Measurements from ENCODE around the gene MAP4K4.

The MAP4K4 gene

DNA sequence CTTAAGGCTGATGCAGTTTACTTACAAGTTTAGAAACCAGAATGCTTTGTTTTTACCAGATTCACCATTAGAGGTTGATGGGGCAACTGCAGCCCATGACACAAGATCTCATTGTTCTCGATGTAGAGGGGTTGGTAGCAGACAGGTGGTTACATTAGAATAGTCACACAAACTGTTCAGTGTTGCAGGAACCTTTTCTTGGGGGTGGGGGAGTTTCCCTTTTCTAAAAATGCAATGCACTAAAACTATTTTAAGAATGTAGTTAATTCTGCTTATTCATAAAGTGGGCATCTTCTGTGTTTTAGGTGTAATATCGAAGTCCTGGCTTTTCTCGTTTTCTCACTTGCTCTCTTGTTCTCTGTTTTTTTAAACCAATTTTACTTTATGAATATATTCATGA, 194.9 kb downstream of the MAP4K4 start:
- Histone ChIP-seq H2AFZ (ENCODE audit: low read depth, low read length) (no peak overlapping the region), H3K36me3 (ENCODE audit: insufficient read depth, low read length) (peaks cover 74% of the 10 kb centered on the region), H3K4me3 (ENCODE audit: low read length) (no peak overlapping the region), H3K9me3 (ENCODE audit: low read length) (no peaks in the 10 kb centered on the region), H3K27me3 (ENCODE audit: insufficient read depth, low read length) (no peaks in the 10 kb centered on the region), H3K4me1 (ENCODE audit: insufficient read depth, low read length) (peaks cover 2% of the 10 kb centered on the region)

DNA sequence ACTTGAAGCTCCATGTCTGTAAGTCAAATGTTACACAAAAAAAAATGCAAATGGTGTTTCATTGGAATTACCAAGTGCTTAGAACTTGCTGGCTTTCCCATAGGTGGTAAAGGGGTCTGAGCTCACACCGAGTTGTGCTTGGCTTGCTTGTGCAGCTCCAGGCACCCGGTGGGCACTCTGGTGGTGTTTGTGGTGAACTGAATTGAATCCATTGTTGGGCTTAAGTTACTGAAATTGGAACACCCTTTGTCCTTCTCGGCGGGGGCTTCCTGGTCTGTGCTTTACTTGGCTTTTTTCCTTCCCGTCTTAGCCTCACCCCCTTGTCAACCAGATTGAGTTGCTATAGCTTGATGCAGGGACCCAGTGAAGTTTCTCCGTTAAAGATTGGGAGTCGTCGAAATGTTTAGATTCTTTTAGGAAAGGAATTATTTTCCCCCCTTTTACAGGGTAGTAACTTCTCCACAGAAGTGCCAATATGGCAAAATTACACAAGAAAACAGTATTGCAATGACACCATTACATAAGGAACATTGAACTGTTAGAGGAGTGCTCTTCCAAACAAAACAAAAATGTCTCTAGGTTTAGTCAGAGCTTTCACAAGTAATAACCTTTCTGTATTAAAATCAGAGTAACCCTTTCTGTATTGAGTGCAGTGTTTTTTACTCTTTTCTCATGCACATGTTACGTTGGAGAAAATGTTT, 196.3 kb downstream of the MAP4K4 start:
- no peak overlapping the region for H3K4me3 ChIP-seq (ENCODE audit: low read length)

DNA sequence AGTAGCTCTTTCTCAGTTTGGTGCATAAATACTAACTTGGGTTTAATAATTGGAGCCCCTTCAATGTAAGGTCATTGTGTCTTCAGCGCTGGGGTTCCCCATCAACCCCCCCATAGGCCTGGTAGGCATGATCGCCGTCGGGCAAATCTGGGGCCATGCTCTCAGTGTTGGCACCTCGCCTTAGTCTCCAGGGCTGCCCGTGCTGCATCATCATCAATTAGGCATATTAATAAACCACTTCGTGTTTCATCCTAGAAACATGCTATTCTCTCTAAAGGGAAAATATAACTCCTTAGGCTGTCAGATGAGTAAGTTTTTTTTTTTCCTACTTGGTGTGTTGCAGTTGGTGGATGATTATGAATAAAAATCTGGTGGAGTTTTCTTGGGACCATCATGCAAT, 197.5 kb downstream of the MAP4K4 start:
- H3K9me3 ChIP-seq (ENCODE audit: low read length): no peaks in the 10 kb centered on the region
- no peak overlapping the region for H3K4me3 ChIP-seq (ENCODE audit: low read length)
- H3K4me1 ChIP-seq (ENCODE audit: insufficient read depth, low read length): peaks cover 2% of the 10 kb centered on the region
- H3K27me3 ChIP-seq (ENCODE audit: insufficient read depth, low read length): no peaks in the 10 kb centered on the region
- H2AFZ ChIP-seq (ENCODE audit: low read depth, low read length): no peak overlapping the region
- H3K36me3 ChIP-seq (ENCODE audit: insufficient read depth, low read length): peaks cover 53% of the 10 kb centered on the region

More for the DNA sequence above, 196.3 kb downstream of the MAP4K4 start:
- H3K9me3 ChIP-seq (ENCODE audit: low read length): no peaks in the 10 kb centered on the region
- peaks cover 2% of the 10 kb centered on the region for H3K4me1 ChIP-seq (ENCODE audit: insufficient read depth, low read length)
- no peak overlapping the region for H2AFZ ChIP-seq (ENCODE audit: low read depth, low read length)
- no peaks in the 10 kb centered on the region for H3K27me3 ChIP-seq (ENCODE audit: insufficient read depth, low read length)
- H3K36me3 ChIP-seq (ENCODE audit: insufficient read depth, low read length): peaks cover 63% of the 10 kb centered on the region

DNA sequence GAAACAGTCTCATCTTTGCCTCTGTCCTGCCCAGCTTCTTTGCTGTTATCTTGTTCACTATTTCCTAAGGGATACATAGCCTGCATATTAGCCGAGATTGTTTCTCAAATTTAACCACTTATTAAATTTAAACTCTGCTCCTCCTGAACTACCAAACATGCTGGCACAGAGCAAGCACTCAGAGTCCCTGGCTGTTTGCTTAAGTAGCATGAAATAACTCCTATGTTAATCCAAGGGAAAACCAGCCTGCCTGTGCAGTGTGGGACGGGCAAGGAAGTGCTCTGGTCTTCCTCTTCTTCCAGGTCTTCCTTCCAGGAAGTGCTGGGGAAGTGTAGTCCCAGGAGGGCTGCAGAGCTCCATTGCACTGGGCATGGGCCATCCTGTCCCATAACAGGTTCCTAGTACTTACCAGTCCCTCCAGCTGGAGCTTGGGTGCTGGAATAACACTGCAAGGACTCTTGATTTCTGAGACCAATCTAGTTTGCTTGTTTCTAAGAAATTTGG, 198.4 kb downstream of the MAP4K4 start:
- Histone ChIP-seq H3K4me1 (ENCODE audit: insufficient read depth, low read length) (peaks cover 2% of the 10 kb centered on the region), H2AFZ (ENCODE audit: low read depth, low read length) (no peak overlapping the region), H3K9me3 (ENCODE audit: low read length) (no peaks in the 10 kb centered on the region), H3K36me3 (ENCODE audit: insufficient read depth, low read length) (peaks cover 52% of the 10 kb centered on the region), H3K27me3 (ENCODE audit: insufficient read depth, low read length) (no peaks in the 10 kb centered on the region), H3K4me3 (ENCODE audit: low read length) (no peak overlapping the region)

DNA sequence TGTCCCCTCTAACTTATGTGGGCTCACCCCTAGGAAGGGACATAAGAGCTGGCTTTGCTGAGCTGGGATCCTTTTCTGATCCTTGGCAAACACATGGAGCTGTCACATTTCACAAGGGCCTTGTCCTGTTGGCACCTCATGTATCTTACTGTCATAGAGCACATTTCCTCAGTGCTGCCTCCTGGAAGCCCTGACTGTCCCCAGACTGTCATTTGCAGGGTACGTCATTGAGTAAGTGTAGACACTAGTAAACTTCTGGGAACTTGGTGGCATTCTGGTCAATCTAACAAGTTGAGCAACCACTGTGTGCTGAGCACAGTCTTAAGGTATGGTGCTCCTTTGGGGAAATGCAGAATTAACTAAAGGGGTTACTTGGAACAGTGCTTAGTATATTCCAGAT, 199.8 kb downstream of the MAP4K4 start:
- peaks cover 38% of the 10 kb centered on the region for H3K36me3 ChIP-seq (ENCODE audit: insufficient read depth, low read length)
- H3K9me3 ChIP-seq (ENCODE audit: low read length): no peaks in the 10 kb centered on the region
- H2AFZ ChIP-seq (ENCODE audit: low read depth, low read length): no peak overlapping the region
- H3K27me3 ChIP-seq (ENCODE audit: insufficient read depth, low read length): no peaks in the 10 kb centered on the region
- H3K4me3 ChIP-seq (ENCODE audit: low read length): no peak overlapping the region
- peaks cover 2% of the 10 kb centered on the region for H3K4me1 ChIP-seq (ENCODE audit: insufficient read depth, low read length)

DNA sequence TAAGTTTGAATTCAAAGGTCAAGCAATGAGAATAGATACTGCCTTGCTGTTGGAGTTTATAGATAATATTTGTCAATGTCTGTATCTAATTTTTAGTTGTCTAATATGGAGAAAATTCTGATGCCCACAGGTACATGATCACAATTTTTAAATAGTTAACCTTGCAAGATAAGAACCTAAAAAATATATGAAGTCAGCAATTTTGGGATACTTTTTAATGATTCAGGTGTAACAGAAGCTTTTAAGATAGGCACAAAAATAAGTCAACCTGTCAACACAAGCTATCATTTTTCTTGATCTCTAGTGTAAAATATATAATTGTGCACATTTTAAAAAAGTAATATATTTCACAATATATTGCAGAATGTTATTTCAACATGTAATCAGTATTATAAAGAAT, 201.8 kb downstream of the MAP4K4 start:
- Histone ChIP-seq H2AFZ (ENCODE audit: low read depth, low read length) (no peak overlapping the region), H3K36me3 (ENCODE audit: insufficient read depth, low read length) (peaks cover 19% of the 10 kb centered on the region), H3K9me3 (ENCODE audit: low read length) (no peaks in the 10 kb centered on the region), H3K27me3 (ENCODE audit: insufficient read depth, low read length) (no peaks in the 10 kb centered on the region), H3K4me3 (ENCODE audit: low read length) (no peak overlapping the region), H3K4me1 (ENCODE audit: insufficient read depth, low read length) (no peaks in the 10 kb centered on the region)

DNA sequence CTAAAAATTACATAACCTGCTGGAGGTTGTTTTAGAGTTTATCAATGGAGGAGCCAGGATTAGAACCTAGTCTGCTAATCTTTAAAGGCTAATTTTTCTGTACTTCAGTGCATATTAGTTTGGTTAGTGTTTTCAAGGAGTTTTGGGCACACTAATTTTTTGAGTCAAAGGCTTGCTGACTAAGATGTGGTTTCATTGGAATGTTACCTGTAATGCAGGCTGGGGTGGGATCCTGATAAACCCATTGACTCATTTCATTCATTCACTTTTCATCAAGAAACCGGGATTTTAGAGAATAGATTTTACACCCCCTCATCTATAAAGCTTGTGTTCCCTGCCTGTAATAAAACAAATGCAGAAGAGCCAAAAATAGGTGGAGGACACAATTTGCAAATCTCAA, 202.4 kb downstream of the MAP4K4 start:
- H2AFZ ChIP-seq (ENCODE audit: low read depth, low read length): no peak overlapping the region
- no peaks in the 10 kb centered on the region for H3K27me3 ChIP-seq (ENCODE audit: insufficient read depth, low read length)
- H3K4me3 ChIP-seq (ENCODE audit: low read length): no peak overlapping the region
- H3K9me3 ChIP-seq (ENCODE audit: low read length): no peaks in the 10 kb centered on the region
- peaks cover 13% of the 10 kb centered on the region for H3K36me3 ChIP-seq (ENCODE audit: insufficient read depth, low read length)
- no peaks in the 10 kb centered on the region for H3K4me1 ChIP-seq (ENCODE audit: insufficient read depth, low read length)

DNA sequence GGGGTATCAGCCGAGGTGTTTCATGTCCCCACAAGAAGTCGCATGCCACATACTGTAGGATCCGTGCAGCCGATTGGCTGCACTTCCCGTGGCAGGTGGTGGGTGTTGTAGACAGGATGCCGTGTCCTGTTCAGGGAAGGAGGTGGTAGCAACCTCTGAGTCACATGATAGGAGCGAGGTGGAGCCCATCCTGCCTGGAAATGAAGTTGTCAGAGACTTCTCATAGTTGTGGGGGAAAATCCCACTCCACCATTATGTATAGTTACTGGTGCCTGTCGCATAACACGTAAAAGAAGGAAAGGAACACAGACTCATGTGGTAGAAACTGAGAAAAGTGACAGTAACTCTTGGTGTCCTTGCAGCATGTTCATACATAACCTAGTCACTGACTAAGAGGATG, 202.9 kb downstream of the MAP4K4 start:
- peaks cover 9% of the 10 kb centered on the region for H3K36me3 ChIP-seq (ENCODE audit: insufficient read depth, low read length)
- H3K4me3 ChIP-seq (ENCODE audit: low read length): no peak overlapping the region
- no peaks in the 10 kb centered on the region for H3K27me3 ChIP-seq (ENCODE audit: insufficient read depth, low read length)
- no peaks in the 10 kb centered on the region for H3K4me1 ChIP-seq (ENCODE audit: insufficient read depth, low read length)
- H3K9me3 ChIP-seq (ENCODE audit: low read length): no peaks in the 10 kb centered on the region
- no peak overlapping the region for H2AFZ ChIP-seq (ENCODE audit: low read depth, low read length)

DNA sequence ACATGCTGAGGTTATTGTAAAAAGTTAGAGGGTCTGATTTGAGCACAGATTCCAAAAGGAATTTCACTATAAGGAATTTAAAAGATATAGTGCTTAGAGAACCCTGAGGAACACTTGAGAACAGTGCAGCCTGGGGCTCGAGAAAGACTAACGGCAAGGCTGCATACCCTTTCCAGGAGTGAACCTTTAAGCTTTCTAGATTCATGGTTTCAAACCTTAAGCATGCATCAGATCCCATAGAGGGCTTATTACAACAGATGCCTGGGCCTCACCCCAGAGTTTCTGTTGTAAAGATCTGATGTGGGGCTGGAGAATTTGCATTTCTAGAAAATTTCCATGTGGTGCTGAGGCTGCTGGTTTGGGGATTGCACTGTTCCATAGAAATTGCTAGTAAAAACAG, 203.7 kb downstream of the MAP4K4 start:
- H3K36me3 ChIP-seq (ENCODE audit: insufficient read depth, low read length): peaks cover 5% of the 10 kb centered on the region
- no peaks in the 10 kb centered on the region for H3K27me3 ChIP-seq (ENCODE audit: insufficient read depth, low read length)
- no peak overlapping the region for H2AFZ ChIP-seq (ENCODE audit: low read depth, low read length)
- H3K9me3 ChIP-seq (ENCODE audit: low read length): no peaks in the 10 kb centered on the region
- H3K4me1 ChIP-seq (ENCODE audit: insufficient read depth, low read length): no peaks in the 10 kb centered on the region
- H3K4me3 ChIP-seq (ENCODE audit: low read length): no peak overlapping the region

DNA sequence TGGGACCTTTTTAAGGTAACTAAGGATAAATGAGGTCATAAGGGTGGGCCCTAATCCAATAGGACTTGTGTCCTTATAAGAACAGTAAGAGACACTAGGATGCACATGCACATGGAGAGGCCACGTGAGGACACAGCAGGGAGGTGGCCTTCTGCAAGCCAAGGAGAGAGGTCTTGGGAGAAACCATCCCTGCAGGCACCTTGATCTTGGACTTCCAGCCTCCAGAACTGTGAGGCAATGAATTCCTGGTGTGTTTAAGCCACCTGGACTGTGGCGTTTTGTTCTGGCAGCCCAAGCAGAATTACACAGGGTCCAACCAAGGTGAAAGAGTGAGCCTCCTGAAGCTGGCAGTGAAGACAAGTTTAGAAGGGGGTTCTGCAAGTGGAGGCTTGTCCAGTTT, 204.7 kb downstream of the MAP4K4 start:
- Histone ChIP-seq H3K4me1 (ENCODE audit: insufficient read depth, low read length) (no peaks in the 10 kb centered on the region), H3K27me3 (ENCODE audit: insufficient read depth, low read length) (no peaks in the 10 kb centered on the region), H3K9me3 (ENCODE audit: low read length) (no peaks in the 10 kb centered on the region), H2AFZ (ENCODE audit: low read depth, low read length) (no peak overlapping the region), H3K36me3 (ENCODE audit: insufficient read depth, low read length) (peaks cover 5% of the 10 kb centered on the region), H3K4me3 (ENCODE audit: low read length) (no peak overlapping the region)

DNA sequence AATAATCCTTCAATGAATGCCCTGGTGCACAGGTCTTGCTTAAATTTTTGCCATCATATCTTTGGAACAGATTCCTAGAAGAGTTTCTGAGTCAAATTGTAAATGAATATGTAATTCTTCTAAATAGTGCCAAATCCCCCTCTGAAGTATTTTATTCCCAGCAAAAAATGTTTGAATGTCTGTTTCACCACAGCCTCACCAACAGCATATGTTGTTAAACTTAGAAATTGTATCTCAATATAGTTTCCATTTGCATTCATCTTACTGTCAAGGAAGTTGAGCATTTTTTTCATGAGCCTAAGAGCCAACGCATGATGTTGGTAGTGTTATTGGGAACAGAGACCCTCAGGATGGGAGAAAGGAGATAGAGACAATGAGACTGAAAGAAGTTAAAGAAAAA, 207.4 kb downstream of the MAP4K4 start:
- Histone ChIP-seq H3K36me3 (ENCODE audit: insufficient read depth, low read length) (no peaks in the 10 kb centered on the region), H2AFZ (ENCODE audit: low read depth, low read length) (no peak overlapping the region), H3K9me3 (ENCODE audit: low read length) (no peaks in the 10 kb centered on the region), H3K27me3 (ENCODE audit: insufficient read depth, low read length) (no peaks in the 10 kb centered on the region), H3K4me3 (ENCODE audit: low read length) (no peak overlapping the region), H3K4me1 (ENCODE audit: insufficient read depth, low read length) (no peaks in the 10 kb centered on the region)

DNA sequence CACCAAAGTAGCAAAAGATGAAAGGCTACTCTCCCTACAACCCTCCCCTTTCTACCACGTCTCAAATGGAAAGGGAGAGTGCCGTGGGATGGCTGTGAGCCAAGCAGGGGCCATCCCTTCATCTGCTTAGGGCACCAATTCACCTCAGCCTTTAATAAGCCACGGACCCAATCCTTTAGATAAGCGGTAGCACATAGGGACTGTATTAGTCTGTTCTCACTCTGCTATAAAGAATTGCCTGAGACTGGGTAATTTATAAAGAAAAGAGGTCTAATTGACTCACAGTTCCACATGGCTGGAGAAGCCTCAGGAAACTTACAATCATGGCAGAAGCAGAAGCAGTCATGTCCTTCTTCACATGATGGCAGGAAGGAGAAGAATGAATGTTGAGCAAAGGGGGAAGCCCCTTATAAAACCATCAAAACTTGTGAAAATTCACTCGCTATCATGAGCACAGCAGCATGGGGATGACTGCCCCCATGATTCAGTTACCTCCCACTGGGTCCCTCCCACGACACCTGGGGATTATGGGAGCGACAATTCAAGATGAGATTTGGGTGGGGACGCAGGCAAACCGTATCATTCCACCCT, 208.3 kb downstream of the MAP4K4 start:
- Histone ChIP-seq H3K9me3 (ENCODE audit: low read length) (no peaks in the 10 kb centered on the region), H3K4me3 (ENCODE audit: low read length) (no peak overlapping the region), H2AFZ (ENCODE audit: low read depth, low read length) (no peak overlapping the region), H3K27me3 (ENCODE audit: insufficient read depth, low read length) (no peaks in the 10 kb centered on the region), H3K36me3 (ENCODE audit: insufficient read depth, low read length) (no peaks in the 10 kb centered on the region), H3K4me1 (ENCODE audit: insufficient read depth, low read length) (no peaks in the 10 kb centered on the region)

DNA sequence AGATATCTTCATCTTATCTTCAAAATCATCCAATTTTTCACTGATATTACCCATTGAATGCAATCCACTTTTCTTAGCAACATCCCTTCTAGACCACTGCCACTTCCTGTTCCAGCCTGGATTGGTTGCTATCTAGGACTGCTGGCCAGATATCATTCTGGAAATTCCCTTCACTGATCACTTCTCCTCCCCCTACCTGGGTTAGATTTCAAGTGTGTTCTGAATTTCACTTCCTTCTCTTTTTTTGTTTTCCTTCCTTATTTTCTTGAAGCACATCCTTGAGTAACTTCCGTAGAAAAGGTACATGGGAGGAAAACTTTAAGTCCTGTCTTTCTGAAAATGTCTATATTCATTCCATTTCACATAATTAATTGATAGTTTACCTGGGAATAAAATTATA, 212.3 kb downstream of the MAP4K4 start:
- H3K36me3 ChIP-seq (ENCODE audit: insufficient read depth, low read length): no peaks in the 10 kb centered on the region
- H3K9me3 ChIP-seq (ENCODE audit: low read length): no peaks in the 10 kb centered on the region
- H3K4me3 ChIP-seq (ENCODE audit: low read length): no peak overlapping the region
- H2AFZ ChIP-seq (ENCODE audit: low read depth, low read length): no peak overlapping the region
- H3K27me3 ChIP-seq (ENCODE audit: insufficient read depth, low read length): no peaks in the 10 kb centered on the region
- no peaks in the 10 kb centered on the region for H3K4me1 ChIP-seq (ENCODE audit: insufficient read depth, low read length)

DNA sequence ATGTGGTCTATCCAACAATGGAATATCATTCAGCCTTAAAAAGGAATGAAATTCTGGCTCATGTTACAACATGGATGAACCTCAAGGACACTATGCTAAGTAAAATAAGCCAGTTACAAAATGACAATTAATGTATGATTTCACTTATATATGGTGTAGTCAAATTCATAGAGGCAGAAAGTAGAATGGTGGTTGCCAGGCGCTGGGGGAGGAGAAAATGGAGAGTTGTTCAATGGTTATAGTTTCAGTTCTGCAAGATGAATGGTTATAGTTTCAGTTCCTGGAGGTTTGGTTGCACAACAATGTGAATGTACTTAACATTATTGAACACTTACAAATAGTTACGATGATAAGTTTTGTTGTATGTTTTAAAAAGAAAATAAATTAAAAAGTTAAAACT, 215.0 kb downstream of the MAP4K4 start:
- Histone ChIP-seq H3K4me1 (ENCODE audit: insufficient read depth, low read length) (no peaks in the 10 kb centered on the region), H3K4me3 (ENCODE audit: low read length) (no peak overlapping the region), H3K9me3 (ENCODE audit: low read length) (no peaks in the 10 kb centered on the region), H3K36me3 (ENCODE audit: insufficient read depth, low read length) (no peaks in the 10 kb centered on the region), H2AFZ (ENCODE audit: low read depth, low read length) (no peak overlapping the region), H3K27me3 (ENCODE audit: insufficient read depth, low read length) (no peaks in the 10 kb centered on the region)
